Measurements from ENCODE around the gene FRG2.
"Not testable (repeated sequence)": the region's sequence is repeated elsewhere in the genome, so short reads cannot be mapped to it uniquely, and the experiment has no call there.

GRCh38 chr4:189984661-189985060 is 42.4 kb downstream of the FRG2 start:
- TF ChIP-seq CTCF, POLR2A (IDR thresholded peaks at IDR 0.05): not testable (repeated sequence)

All from uterus (tissue), 2 donors.